HL-60 (cell line): ENCODE measurements around the gene EVI5L.

Source experiments
- CTCF ChIP-seq: IDR thresholded peaks from one replicate; pipeline ENCODE4 v1.5.1; 2011; ENCODE audit warnings: low read length, control low read depth, inconsistent platforms; ENCODE audit not compliant: insufficient read depth
- GABPA ChIP-seq: IDR thresholded peaks from 2 replicates; pipeline ENCODE4 v1.6.1; 2012; ENCODE audit warnings: low read depth
- POLR2AphosphoS5 ChIP-seq: IDR thresholded peaks from 2 replicates; pipeline ENCODE4 v1.6.1; 2012; ENCODE audit warnings: low read depth

DNA sequence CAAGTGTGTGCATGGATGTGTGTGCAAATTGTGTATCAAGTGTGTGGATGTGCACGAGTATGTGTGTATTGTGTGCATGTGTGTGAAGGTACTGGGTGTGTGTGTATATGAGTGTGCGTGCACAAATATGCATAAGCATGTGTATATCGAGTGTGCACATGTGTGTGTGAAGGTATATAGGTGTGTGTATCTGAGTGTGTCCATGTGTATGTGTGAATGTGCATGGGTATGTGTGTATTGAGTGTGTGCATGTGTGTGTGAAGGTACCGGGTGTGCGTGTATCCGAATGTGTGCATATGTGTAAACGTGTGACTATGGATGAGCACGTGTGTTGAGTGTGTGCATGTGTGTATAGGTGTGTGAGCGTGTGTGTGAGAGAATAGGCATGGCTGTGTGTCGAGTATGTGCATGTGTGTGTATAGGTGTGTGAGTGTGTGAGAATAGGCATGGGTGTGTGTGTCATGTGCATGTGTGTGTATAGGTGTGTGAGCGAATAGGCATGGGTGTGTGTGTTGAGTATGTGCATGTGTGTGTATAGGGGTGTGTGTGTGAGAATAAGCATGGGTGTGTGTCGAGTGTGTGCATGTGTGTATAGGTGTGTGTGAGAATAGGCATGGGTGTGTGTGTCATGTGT lies 12.8 kb downstream of the EVI5L start:
- TF ChIP-seq CTCF (no peak), POLR2AphosphoS5 (no peak), GABPA (no peak)
